IPS-15b (cell line): ENCODE measurements around the gene MCRS1.

Experiments
- H3K27me3 ChIP-seq: one replicate; pipeline ENCODE4 v1.6.1; 2013; ENCODE audit warnings: low read length; ENCODE audit not compliant: control insufficient read depth, insufficient read depth
- H3K36me3 ChIP-seq: one replicate; pipeline ENCODE4 v1.6.1; 2013; ENCODE audit warnings: low read length; ENCODE audit not compliant: control insufficient read depth, insufficient read depth
- H3K4me1 ChIP-seq: one replicate; pipeline ENCODE4 v1.6.1; 2013; ENCODE audit warnings: mild to moderate bottlenecking, low read length; ENCODE audit not compliant: control insufficient read depth, insufficient read depth
- H3K4me3 ChIP-seq: one replicate; pipeline ENCODE4 v1.5.1; 2013; ENCODE audit warnings: low read depth, low read length
- H3K9ac ChIP-seq: one replicate; pipeline ENCODE4 v1.6.1; 2013; ENCODE audit warnings: low read depth, mild to moderate bottlenecking, low read length
- H3K9me3 ChIP-seq: one replicate; pipeline ENCODE4 v1.6.1; 2013; ENCODE audit warnings: mild to moderate bottlenecking, low read length; ENCODE audit not compliant: control insufficient read depth, insufficient read depth

The MCRS1 gene

DNA sequence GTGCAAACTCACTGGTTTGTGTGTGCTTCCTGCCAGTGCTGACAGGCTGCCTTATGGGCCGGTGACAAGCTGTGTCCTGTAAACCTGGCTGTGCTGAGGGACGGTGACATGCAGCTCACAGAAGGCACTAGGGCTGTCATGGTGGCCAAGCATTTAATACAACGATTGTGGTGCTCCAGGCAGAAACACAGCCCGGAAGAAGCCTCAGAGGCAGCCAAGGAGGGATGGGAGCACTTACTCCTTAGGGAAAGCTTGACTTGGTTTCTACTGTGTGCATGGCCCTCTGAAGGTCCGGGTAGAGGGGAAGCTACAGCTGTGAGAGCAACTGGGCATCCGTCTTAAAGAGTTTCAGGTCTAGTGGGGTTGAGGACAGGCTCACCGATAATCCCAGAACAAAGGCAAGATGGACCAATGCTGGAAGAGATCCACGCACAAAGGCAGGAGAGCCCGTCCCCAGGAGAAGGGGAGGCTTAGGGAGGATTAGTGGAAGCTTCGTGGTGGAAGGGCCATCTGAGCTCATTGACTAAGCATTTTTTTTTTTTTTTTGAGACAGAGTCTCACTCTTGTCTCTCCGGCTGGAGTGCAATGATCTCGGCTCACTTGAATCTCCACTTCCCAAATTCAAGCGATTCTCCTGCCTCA is 10.7 kb upstream of the MCRS1 start:
- Histone ChIP-seq H3K9ac (no peak overlapping the region), H3K4me3 (no peak overlapping the region), H3K4me1 (peaks cover 7% of the 10 kb centered on the region), H3K9me3 (no peaks in the 10 kb centered on the region), H3K36me3 (peaks cover 2% of the 10 kb centered on the region), H3K27me3 (no peaks in the 10 kb centered on the region)

DNA sequence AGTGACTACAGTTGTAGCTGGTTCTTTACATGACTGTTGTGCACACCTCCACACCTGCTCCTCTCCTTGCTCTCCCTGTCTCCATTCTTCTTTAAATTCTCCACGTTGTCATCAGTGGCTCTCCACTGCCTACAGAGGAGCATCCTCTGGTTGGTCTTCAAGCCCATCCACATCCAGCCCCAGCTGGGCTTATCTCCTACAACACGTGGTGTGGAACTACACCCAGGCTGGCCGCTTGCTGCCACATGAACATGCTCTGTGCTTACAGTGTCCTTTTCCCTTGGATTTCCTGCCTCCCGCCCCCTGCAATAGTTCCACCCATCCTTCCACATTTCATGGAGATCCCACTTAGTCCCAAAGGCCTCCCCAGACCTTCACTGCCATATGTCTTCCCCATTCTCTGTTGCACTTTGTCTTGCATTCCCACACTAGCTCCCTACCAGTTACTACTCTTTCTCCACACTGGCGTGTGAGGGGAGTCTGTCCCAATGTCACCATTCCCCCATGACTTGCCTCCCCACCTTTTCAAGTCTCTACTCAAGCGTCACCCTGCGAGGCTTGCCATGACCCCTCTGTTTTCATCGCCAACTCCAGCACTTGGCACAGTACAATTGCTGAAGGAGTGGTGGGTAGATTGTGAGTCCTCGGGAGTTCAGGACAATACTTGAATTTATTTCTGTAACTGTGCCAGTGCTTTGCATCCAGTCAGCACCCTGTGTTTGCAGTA is 9.8 kb upstream of the MCRS1 start:
- Histone ChIP-seq H3K36me3 (no peaks in the 10 kb centered on the region), H3K4me1 (peaks cover 7% of the 10 kb centered on the region), H3K4me3 (no peak overlapping the region), H3K27me3 (no peaks in the 10 kb centered on the region), H3K9me3 (no peaks in the 10 kb centered on the region), H3K9ac (no peak overlapping the region)

DNA sequence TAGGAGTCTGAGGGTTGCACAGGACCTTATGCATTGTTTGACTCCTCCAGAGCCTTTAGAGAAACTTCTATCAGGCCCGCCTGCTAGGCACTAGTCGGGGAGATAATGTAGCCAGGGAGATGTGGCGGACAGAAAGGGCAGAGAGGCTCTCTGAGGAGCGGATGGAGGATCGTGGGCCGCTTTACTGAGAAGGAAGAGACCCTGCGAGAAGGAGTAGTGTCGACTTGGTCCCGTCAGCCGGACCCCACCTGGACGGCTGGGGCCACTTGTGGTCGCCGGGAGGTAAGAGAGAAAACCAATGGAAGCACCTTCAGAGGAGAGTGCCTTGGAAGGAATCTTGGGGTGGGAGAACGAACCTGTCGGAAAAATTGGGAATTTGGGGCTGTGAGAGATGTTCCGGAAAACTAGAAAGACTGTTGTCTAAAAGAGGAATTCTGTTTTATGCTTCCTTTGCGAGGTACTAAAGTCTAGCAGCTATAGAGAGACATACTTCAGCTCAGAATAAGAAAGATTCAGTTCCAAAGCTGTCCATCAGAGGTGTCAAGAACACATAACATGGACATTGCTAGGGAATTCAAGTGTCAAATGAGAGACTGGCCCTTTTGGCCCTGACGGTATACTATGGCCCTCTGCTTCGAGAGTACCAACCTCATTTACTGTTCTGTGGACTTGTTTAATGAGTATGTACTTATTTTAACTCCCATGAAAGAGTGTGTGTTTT is 660 bp upstream of the MCRS1 start:
- peaks cover 6% of the 10 kb centered on the region for H3K36me3 ChIP-seq
- H3K4me1 ChIP-seq, result peaks cover 4% of the 10 kb centered on the region
- H3K9ac ChIP-seq, result peak overlapping the region; percentile 92
- H3K4me3 ChIP-seq, result peak overlapping the region; percentile 97
- no peaks in the 10 kb centered on the region for H3K9me3 ChIP-seq
- no peaks in the 10 kb centered on the region for H3K27me3 ChIP-seq

DNA sequence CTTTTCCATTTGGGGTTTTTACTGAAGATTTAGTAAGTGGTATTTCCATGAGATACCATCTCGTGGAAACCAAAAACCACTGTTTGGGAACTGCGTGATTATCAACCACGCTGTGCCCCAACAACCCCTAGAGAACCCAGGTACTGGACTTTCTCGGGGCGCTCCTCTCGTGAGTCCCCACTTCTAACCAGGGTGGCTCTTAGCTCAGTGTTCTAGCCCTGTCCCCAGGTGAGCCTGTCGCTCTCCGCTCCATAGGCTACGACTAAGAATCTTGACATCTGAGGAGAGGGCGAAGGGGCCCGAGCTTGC is 686 bp downstream of the MCRS1 start:
- no peaks in the 10 kb centered on the region for H3K27me3 ChIP-seq
- no peaks in the 10 kb centered on the region for H3K9me3 ChIP-seq
- H3K36me3 ChIP-seq, result peaks cover 16% of the 10 kb centered on the region
- peak overlapping the region; percentile 92 for H3K9ac ChIP-seq
- H3K4me3 ChIP-seq, result peak overlapping the region; percentile 97
- H3K4me1 ChIP-seq, result peaks cover 4% of the 10 kb centered on the region

DNA sequence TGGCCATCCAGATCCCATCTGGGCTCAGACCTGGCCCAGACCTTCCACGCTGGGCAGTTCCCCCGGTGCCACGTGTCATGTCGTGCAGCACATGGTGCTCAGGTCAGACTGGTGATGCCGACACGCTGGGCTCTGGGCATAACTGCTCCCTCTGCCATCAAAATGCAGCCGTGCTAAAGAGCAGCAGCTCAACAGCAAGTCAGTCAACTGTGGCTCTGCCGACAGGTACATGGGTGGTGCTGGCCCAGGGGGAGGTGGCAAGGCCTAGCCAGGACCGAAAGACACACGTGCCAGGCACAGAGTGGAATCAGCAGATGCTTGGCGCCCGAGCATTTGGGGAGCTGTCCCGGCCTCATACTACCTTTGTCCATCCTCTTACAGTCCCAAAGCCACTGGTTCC is 1.6 kb downstream of the MCRS1 start:
- H3K36me3 ChIP-seq, result peaks cover 20% of the 10 kb centered on the region
- H3K9me3 ChIP-seq, result no peaks in the 10 kb centered on the region
- H3K4me1 ChIP-seq, result peaks cover 4% of the 10 kb centered on the region
- no peaks in the 10 kb centered on the region for H3K27me3 ChIP-seq
- H3K4me3 ChIP-seq, result no peak overlapping the region
- H3K9ac ChIP-seq, result peak overlapping the region; percentile 92

DNA sequence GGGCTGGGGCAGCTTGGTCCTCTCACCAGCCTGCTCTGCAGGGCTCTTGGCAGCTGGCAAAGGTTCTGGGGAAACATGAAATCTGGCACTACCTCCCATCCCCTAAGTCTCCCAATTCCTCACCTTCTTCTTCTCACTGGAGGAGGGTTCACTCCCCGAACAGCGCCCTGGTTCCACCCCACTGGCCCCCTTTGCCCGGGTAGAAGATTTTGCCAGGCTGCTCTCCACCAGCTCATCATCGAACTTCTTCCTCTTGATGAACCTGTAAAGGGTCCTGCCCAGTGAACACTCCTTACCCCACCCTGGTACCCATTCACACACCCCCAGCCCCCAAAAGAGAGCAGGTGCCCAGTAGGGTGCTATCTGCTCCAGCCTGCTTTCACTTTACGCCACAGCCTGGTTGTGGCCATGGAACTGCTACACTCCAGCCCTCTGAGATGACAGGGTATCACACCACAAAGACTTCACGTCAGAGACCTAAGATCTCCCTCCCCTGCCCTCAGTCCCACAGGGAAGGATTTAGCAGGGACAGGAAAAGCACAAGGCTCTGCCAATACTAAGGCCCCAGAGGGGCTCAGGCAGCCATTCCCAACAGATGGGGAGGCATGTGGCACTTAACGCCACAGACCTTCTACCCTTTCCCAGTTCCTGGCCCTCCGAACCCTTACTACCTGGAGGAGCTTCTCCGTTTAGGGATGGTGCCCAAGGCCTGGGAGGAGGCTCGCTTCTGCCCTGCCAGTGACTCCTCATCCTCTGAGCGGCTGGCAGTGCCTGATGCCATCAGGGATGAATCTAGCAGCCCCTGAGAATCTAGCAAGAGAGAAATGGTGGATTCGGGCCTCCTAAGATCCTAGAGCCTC is 2.3 kb downstream of the MCRS1 start:
- H3K4me3 ChIP-seq, result no peak overlapping the region
- peaks cover 4% of the 10 kb centered on the region for H3K4me1 ChIP-seq
- H3K27me3 ChIP-seq, result no peaks in the 10 kb centered on the region
- peaks cover 26% of the 10 kb centered on the region for H3K36me3 ChIP-seq
- H3K9ac ChIP-seq, result no peak overlapping the region
- H3K9me3 ChIP-seq, result no peaks in the 10 kb centered on the region

DNA sequence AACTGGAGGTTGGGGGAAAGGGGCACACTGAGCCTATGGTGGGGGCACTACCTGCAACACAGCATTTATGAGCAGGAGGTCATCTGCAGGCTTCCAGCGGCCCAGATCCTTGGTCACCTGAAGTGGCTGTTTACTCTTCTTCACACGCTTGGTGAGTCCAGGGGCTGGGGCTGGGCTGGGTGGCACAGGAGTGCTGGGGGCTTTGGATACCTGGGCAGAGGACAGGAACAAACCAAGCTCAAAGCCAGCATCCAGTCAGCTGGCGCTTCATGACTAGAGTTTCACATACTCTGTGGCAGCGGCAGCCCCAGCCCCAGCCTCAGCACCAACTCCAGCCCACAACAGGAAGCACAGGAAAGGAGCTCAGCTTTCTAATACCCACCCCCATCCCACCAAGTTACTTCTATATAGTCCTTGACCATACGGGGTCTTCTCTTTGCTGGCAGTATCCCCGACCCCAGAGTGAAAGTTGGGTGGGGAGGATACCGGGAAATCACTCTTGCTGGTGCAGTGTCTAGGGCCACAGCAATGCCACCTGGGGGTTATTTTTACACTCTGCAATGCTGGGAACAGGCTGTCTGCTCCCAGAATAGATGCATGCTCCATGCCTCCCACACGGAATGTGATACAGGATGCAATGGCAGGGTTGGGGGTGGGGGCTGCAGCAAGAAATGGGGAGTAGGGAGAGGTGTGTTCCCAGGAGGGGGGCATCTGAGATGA is 3.1 kb downstream of the MCRS1 start:
- Histone ChIP-seq H3K9ac (no peak overlapping the region), H3K36me3 (peaks cover 29% of the 10 kb centered on the region), H3K27me3 (no peaks in the 10 kb centered on the region), H3K9me3 (no peaks in the 10 kb centered on the region), H3K4me1 (peaks cover 4% of the 10 kb centered on the region), H3K4me3 (no peak overlapping the region)

DNA sequence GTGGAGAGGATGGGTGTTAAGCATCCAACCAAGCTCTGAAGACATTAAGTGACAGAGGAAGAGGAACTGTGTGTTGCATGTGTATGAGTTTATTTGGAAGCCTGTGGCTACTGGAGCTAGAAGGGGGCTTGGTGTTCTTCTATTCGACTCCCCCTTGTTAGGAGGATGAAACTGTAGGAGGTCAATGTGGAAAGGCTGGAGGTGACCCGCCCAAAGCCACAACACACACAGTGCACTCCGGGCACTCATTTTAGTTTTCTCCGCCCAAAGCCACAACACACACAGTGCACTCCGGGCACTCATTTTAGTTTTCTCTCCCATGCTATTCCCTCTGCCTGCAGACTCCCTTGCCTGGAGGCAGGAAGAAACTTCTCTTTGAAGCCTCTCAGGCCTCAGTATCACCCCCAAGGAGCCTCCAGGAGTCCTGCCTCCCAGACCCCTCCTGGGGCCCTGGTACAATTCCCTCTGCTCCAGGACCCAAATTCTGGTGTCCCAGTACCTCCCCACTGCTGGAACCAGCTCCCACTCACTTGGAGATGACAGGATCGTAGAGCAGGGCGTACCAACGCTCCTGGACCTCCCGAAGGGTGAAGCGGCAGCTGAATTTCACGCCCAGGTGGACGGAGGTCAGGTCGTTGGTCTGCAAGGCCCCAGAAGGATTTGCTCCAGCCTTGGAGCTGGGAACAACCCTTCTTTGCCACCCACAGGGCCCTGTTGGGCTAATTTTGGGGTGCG is 3.8 kb downstream of the MCRS1 start:
- peaks cover 36% of the 10 kb centered on the region for H3K36me3 ChIP-seq

DNA sequence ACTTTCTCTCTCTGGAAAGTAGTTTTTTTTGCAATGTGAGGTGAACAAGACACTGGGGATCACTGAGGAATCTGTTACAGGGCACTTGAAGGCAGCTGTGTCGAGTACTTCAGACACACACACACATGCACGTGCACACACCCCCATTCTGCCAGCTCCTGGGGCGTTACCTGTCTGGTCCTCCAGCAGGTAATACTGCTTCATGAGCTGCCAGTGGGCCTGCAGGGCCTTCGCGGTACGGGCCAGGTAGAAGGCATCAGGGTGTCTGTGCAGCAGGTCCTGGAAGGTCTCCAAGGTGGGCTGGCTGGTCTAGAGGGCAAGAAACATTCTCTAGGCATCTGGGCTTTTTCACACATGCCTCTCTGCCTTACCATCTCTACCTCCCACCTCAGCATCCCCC is 5.1 kb downstream of the MCRS1 start:
- Histone ChIP-seq H3K27me3 (no peaks in the 10 kb centered on the region), H3K9me3 (no peaks in the 10 kb centered on the region), H3K4me3 (no peak overlapping the region), H3K4me1 (peaks cover 4% of the 10 kb centered on the region), H3K9ac (no peak overlapping the region), H3K36me3 (peaks cover 47% of the 10 kb centered on the region)

More for the DNA sequence above, 3.8 kb downstream of the MCRS1 start:
- Histone ChIP-seq H3K9ac (no peak overlapping the region), H3K9me3 (no peaks in the 10 kb centered on the region), H3K4me3 (no peak overlapping the region), H3K4me1 (peaks cover 4% of the 10 kb centered on the region), H3K27me3 (no peaks in the 10 kb centered on the region)

DNA sequence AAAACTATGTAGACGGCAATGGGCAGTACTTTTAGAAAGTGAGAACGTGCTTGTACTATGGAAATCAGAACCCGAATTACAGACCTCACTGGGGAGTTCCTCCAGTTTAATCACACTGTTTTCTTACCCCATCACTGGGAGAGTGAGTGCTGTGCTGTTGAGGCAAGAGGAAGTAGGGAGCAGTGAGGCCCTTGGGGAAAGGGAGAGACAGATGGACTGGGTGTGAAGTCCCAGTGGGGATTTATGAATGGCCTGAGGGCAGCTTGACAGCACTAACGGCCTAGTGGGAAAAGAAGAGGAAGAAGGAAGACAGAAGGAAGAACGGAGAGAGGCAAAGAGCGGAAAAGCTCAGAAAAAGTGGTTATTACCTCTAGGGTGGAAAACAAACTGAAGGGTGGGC is 5.7 kb downstream of the MCRS1 start:
- Histone ChIP-seq H3K4me3 (no peak overlapping the region), H3K9me3 (no peaks in the 10 kb centered on the region), H3K9ac (no peak overlapping the region), H3K36me3 (peaks cover 47% of the 10 kb centered on the region), H3K4me1 (peaks cover 4% of the 10 kb centered on the region), H3K27me3 (no peaks in the 10 kb centered on the region)
